ENCODE measurements around the gene ESYT2.

GRCh38 chr7:158810846-158811245, 18.5 kb downstream of the ESYT2 start:
- TF ChIP-seq GATA3 (IDR thresholded peaks at IDR 0.05; ENCODE audit: low read depth, low read length) (no peak), GATA2 (IDR thresholded peaks at IDR 0.05; ENCODE audit: low read depth, low read length) (no peak)

Measured in SH-SY5Y (cell line).